Esophagus squamous epithelium (tissue), 5 donors: ENCODE results near the gene CCT6B. TPM values are rescaled to one million over a fixed set of nuclear protein-coding genes. Genes with fewer than 3 reads are reported as not detected.

ENCODE experiments used
- DNase-seq: peaks from one replicate; lab custom pipeline; 2025; lab: John Stamatoyannopoulos, UW
- H3K27ac ChIP-seq, 4 donors: fragments of 200-600 bp; sonication (generic); one replicate each; pipeline ENCODE4 v1.5.1; 2016 to 2019; ENCODE audit warnings: mild to moderate bottlenecking in 1 of 4
- H3K27me3 ChIP-seq, 4 donors: fragments of 200-600 bp; sonication (generic); 1 replicate in 3 of 4; 2 replicates in 1 of 4; pipeline versions ENCODE4 v1.5.1 to v1.6.0; 2017 to 2021; ENCODE audit warnings: antibody characterized with exemption in 1 of 4
- H3K36me3 ChIP-seq, 3 donors: fragments of 200-600 bp; sonication (generic); one replicate each; pipeline ENCODE4 v1.5.1; 2016 to 2019
- H3K4me1 ChIP-seq, 3 donors: fragments of 200-600 bp; sonication (generic); one replicate each; pipeline ENCODE4 v1.5.1; 2017 to 2019
- H3K4me3 ChIP-seq, 4 donors: fragments of 200-600 bp; sonication (generic); 1 replicate in 3 of 4; 2 replicates in 1 of 4; pipeline ENCODE4 v1.5.1; 2016 to 2019; ENCODE audit warnings: mild to moderate bottlenecking in 2 of 4, moderate library complexity in 1 of 4
- H3K9me3 ChIP-seq, 3 donors: fragments of 200-600 bp; sonication (generic); one replicate each; pipeline ENCODE4 v1.5.1; 2016 to 2019
- CTCF ChIP-seq, 6 experiments: fragments of 450-650 bp in 4 of 6; fragments of 200-600 bp in 2 of 6; sonication (generic) in 2 of 6; IDR thresholded peaks; one replicate each; pipeline ENCODE4 v1.5.1; 2016 to 2019; ENCODE audit warnings: antibody characterized with exemption in 6 of 6, mild to moderate bottlenecking in 4 of 6, moderate library complexity in 4 of 6
- POLR2A ChIP-seq, 4 donors: fragments of 450-650 bp; IDR thresholded peaks; one replicate each; pipeline ENCODE4 v1.6.1; 2017; ENCODE audit warnings: antibody characterized with exemption in 4 of 4, mild to moderate bottlenecking in 4 of 4, moderate library complexity in 3 of 4
- WGBS, 2 donors: methylation state at CpG; one replicate each; pipeline ENCODE4 v1.1.5; 2018; 5-methylcytosine and 5-hydroxymethylcytosine counted together
- intact Hi-C: fragments of 100-400 bp; cut with DNase I; formaldehyde crosslinking; loops from one replicate; pipeline ENCODE4 v1.15.0; 2022
- total RNA-seq, 4 donors: library from RNA; depleted of rRNA; stranded (reverse); fragments of >200 nt; gene quantifications; one replicate each; pipeline ENCODE4 v1.1.0, GENCODE V29; 2016
- donor health status: DM: yes; HTN: yes; CAD: no.

Gene CCT6B
- total RNA-seq, 4 donors from 2014 or later, result 0.34 to 3.1 (median 1.4) TPM

GRCh38 chr17:34885076-34885475 is 76.2 kb downstream of the CCT6B start:
- 71 to 73% methylated on average over 2 of the region's 2 CpGs for WGBS, 2 donors
- intact Hi-C loops, result no loop called here

GRCh38 chr17:34884597-34884996 is 76.7 kb downstream of the CCT6B start:
- Histone ChIP-seq H3K36me3 (no peaks in the 10 kb centered on the region), H3K27ac (no peak overlapping the region), H3K4me1 (no peaks in the 10 kb centered on the region), H3K27me3 (peaks cover 0 to 73% (median 0%) of the 10 kb centered on the region in 4 donors), H3K9me3 (no peaks in the 10 kb centered on the region), H3K4me3 (no peak overlapping the region)
- DNase-seq, result no peak
- intact Hi-C loops, result no loop called here
- no peak for TF ChIP-seq POLR2A (IDR thresholded peaks at IDR 0.05)
- no peak for TF ChIP-seq CTCF (IDR thresholded peaks at IDR 0.05)
- 59 to 72% methylated on average over 7 of the region's 9 CpGs for WGBS, 2 donors

More at GRCh38 chr17:34885076-34885475, 76.2 kb downstream of the CCT6B start:
- Histone ChIP-seq H3K9me3 (no peaks in the 10 kb centered on the region), H3K27ac (no peak overlapping the region), H3K4me3 (no peak overlapping the region), H3K36me3 (no peaks in the 10 kb centered on the region), H3K4me1 (no peaks in the 10 kb centered on the region), H3K27me3 (peaks cover 0 to 75% (median 0%) of the 10 kb centered on the region in 4 donors)
- TF ChIP-seq POLR2A (IDR thresholded peaks at IDR 0.05) (no peak), CTCF (IDR thresholded peaks at IDR 0.05) (no peak)
- no peak for DNase-seq

GRCh38 chr17:34883106-34884000 is 77.9 kb downstream of the CCT6B start:
- intact Hi-C loops, result no loop called here
- H3K27ac ChIP-seq, result no peak overlapping the region
- H3K27me3 ChIP-seq, result peaks cover 0 to 65% (median 0%) of the 10 kb centered on the region in 4 donors
- no peak overlapping the region for H3K4me3 ChIP-seq
- no peaks in the 10 kb centered on the region for H3K9me3 ChIP-seq
- no peak for DNase-seq
- WGBS, 2 donors, result 26 to 38% methylated on average over 8 of the region's 12 CpGs
- no peaks in the 10 kb centered on the region for H3K36me3 ChIP-seq
- no peak for TF ChIP-seq POLR2A (IDR thresholded peaks at IDR 0.05)
- no peak for TF ChIP-seq CTCF (IDR thresholded peaks at IDR 0.05)
- H3K4me1 ChIP-seq, result no peaks in the 10 kb centered on the region

GRCh38 chr17:34879146-34879545 is 82.1 kb downstream of the CCT6B start:
- DNase-seq, result no peak
- no peaks in the 10 kb centered on the region for H3K36me3 ChIP-seq
- H3K4me3 ChIP-seq, result no peak overlapping the region
- no peaks in the 10 kb centered on the region for H3K9me3 ChIP-seq
- H3K27me3 ChIP-seq, result peaks cover 0 to 28% (median 0%) of the 10 kb centered on the region in 4 donors
- no peak overlapping the region for H3K27ac ChIP-seq
- 10 to 29% methylated on average over 3 of the region's 3 CpGs for WGBS, 2 donors
- TF ChIP-seq POLR2A (IDR thresholded peaks at IDR 0.05), result no peak
- TF ChIP-seq CTCF (IDR thresholded peaks at IDR 0.05), result no peak
- no peaks in the 10 kb centered on the region for H3K4me1 ChIP-seq
- intact Hi-C loops, result no loop called here

Other genes starting within 250 kb of the CCT6B start
- gene ZNF830, start 80 bp upstream of the CCT6B start, total RNA-seq, result 10 to 100 TPM in 2 of 4 donors, 1 to 10 TPM in 2; 6.1 to 13.4 (median 9.2) TPM
- gene LIG3, start 19.1 kb upstream of the CCT6B start, total RNA-seq, result 10 to 100 TPM; 18.9 to 32.6 (median 26.6) TPM
- 10 to 100 TPM; 31.7 to 64.0 (median 56.2) TPM for gene RFFL, start 102.2 kb upstream of the CCT6B start, total RNA-seq
- gene RAD51D, start 158.4 kb upstream of the CCT6B start, total RNA-seq, result 1 to 10 TPM; 2.4 to 7.1 (median 6.0) TPM
- not detected for gene FNDC8, start 160.2 kb upstream of the CCT6B start, total RNA-seq
- gene NLE1, start 180.8 kb upstream of the CCT6B start, total RNA-seq, result 10 to 100 TPM in 3 of 4 donors, 1 to 10 TPM in 1; 8.2 to 19.6 (median 17.8) TPM
- gene UNC45B, start 186.4 kb upstream of the CCT6B start, total RNA-seq, result not detected
- gene SLC35G3, start 232.9 kb upstream of the CCT6B start, total RNA-seq, result not detected